ENCODE data around the gene IL1RAPL1. TPM values are rescaled to one million over a fixed set of nuclear protein-coding genes. Genes with fewer than 3 reads are reported as not detected.

IL1RAPL1 gene
- total and polyA plus RNA-seq, 2 donors (not counting 1 experiment from before 2014, with no cell fraction given), result 0.25 to 2.8 TPM

DNA sequence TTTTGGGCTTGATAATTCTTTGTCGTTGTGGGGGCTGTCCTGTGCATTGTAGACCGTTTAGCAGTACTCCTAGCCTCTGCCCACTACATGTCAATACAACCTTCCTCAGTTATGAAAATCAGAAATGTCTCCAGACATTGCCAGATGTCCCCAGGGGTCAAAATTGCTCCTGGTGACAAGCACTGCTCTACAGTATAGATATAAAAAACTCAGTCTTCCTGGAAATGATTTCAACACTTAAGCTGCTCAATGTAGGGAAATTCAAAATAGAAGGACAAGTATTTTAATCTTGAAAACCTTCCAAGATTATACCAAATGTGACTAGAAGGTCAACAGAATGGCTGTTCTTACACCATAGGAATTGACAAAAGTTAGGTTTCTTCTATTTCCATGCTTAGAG lies 1339.4 kb downstream of the IL1RAPL1 start:
- no peaks in the 10 kb centered on the region for H4K20me1 ChIP-seq (ENCODE audit: control insufficient read depth, extremely low read depth, insufficient read depth, low read length)
- H3K36me3 ChIP-seq (ENCODE audit: control insufficient read depth, insufficient read depth, low read length), result no peaks in the 10 kb centered on the region

DNA sequence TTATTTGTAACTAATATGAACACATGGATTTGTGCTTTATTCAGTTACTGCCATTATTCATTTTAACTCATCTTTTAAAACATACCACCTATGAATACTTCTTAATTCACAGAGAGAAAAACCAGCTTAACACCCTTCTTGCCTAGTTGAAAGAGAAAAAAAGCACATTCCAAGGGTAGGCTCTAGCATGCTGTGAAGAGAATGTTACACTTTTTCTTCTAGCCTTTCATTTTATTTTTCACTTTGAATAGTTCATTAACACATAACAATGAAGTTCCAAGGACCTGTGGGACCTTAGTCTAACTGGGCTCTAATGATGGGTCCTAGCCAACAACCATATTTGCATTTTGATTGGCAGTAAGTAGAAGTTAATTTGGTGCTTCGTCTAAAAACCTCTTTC lies 1348.2 kb downstream of the IL1RAPL1 start:
- no peaks in the 10 kb centered on the region for H4K20me1 ChIP-seq (ENCODE audit: control insufficient read depth, extremely low read depth, insufficient read depth, low read length)
- H2AFZ ChIP-seq (ENCODE audit: low read length), result no peak overlapping the region
- no peak overlapping the region for H3K9ac ChIP-seq (ENCODE audit: insufficient read depth, low read length)
- H3K27ac ChIP-seq (ENCODE audit: insufficient read depth, low read length), result no peak overlapping the region
- H3K4me1 ChIP-seq (ENCODE audit: control insufficient read depth, extremely low read depth, insufficient read depth, low read length), result no peaks in the 10 kb centered on the region
- no peaks in the 10 kb centered on the region for H3K9me3 ChIP-seq (ENCODE audit: control insufficient read depth, insufficient read depth, low read depth, low read length)
- H3K4me2 ChIP-seq (ENCODE audit: extremely low read depth, insufficient read depth, low read length), result no peak overlapping the region
- H3K36me3 ChIP-seq (ENCODE audit: control insufficient read depth, insufficient read depth, low read length), result no peaks in the 10 kb centered on the region
- no peak for DNase-seq (ENCODE audit: low read depth in 2 of 2)
- H3K79me2 ChIP-seq (ENCODE audit: control insufficient read depth, insufficient read depth, low read length), result no peaks in the 10 kb centered on the region
- H3K4me3 ChIP-seq (replicated peaks in 1 of 4; ENCODE audit: control extremely low read depth in 1 of 4, insufficient read depth in 1 of 4, low read depth in 3 of 4, low read length in 4 of 4), result no peak overlapping the region
- TF ChIP-seq, protein P1, sequence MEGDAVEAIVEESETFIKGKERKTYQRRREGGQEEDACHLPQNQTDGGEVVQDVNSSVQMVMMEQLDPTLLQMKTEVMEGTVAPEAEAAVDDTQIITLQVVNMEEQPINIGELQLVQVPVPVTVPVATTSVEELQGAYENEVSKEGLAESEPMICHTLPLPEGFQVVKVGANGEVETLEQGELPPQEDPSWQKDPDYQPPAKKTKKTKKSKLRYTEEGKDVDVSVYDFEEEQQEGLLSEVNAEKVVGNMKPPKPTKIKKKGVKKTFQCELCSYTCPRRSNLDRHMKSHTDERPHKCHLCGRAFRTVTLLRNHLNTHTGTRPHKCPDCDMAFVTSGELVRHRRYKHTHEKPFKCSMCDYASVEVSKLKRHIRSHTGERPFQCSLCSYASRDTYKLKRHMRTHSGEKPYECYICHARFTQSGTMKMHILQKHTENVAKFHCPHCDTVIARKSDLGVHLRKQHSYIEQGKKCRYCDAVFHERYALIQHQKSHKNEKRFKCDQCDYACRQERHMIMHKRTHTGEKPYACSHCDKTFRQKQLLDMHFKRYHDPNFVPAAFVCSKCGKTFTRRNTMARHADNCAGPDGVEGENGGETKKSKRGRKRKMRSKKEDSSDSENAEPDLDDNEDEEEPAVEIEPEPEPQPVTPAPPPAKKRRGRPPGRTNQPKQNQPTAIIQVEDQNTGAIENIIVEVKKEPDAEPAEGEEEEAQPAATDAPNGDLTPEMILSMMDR (conservative IDR thresholded peaks at IDR 0.05 in 1 of 2, IDR thresholded peaks at IDR 0.05 in 1 of 2; ENCODE audit: low read depth in 1 of 2, low read length in 2 of 2), result no peak
- TF ChIP-seq EZH2 (IDR thresholded peaks at IDR 0.05; ENCODE audit: low read length, missing control alignments), result no peak
- no peaks in the 10 kb centered on the region for H3K27me3 ChIP-seq (ENCODE audit: control insufficient read depth, insufficient read depth, low read length)

More for the DNA sequence above, 1339.4 kb downstream of the IL1RAPL1 start:
- Histone ChIP-seq H3K9me3 (ENCODE audit: control insufficient read depth, insufficient read depth, low read depth, low read length) (no peaks in the 10 kb centered on the region), H3K27me3 (ENCODE audit: control insufficient read depth, insufficient read depth, low read length) (no peaks in the 10 kb centered on the region), H3K79me2 (ENCODE audit: control insufficient read depth, insufficient read depth, low read length) (no peaks in the 10 kb centered on the region), H3K4me3 (replicated peaks in 1 of 4; ENCODE audit: control extremely low read depth in 1 of 4, insufficient read depth in 1 of 4, low read depth in 3 of 4, low read length in 4 of 4) (no peak overlapping the region), H3K4me2 (ENCODE audit: extremely low read depth, insufficient read depth, low read length) (no peak overlapping the region), H3K27ac (ENCODE audit: insufficient read depth, low read length) (no peak overlapping the region), H3K4me1 (ENCODE audit: control insufficient read depth, extremely low read depth, insufficient read depth, low read length) (no peaks in the 10 kb centered on the region), H2AFZ (ENCODE audit: low read length) (no peak overlapping the region), H3K9ac (ENCODE audit: insufficient read depth, low read length) (no peak overlapping the region)
- TF ChIP-seq, protein P1 (conservative IDR thresholded peaks at IDR 0.05 in 1 of 2, IDR thresholded peaks at IDR 0.05 in 1 of 2; ENCODE audit: low read depth in 1 of 2, low read length in 2 of 2), result no peak
- TF ChIP-seq EZH2 (IDR thresholded peaks at IDR 0.05; ENCODE audit: low read length, missing control alignments), result no peak
- DNase-seq (ENCODE audit: low read depth in 2 of 2), result no peak

DNA sequence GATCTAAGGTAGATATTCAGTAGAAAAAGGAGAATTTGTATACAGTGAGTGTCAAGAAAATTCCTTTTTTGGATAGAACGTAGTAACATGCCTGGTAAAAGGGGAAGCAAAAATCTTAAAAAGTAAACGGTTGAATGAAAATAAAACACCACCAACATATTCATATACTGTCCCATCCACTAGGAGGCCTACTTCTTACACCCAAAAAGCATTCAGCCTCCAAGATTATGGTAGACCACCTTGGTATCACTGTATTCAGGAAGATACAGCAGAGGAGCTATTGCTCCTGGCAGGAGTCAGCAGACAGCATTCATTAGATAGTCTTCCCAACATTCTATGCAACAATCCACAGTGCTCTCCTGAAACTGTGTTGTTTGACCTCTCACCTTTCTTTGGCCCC lies 1353.5 kb downstream of the IL1RAPL1 start:
- Histone ChIP-seq H3K9me3 (ENCODE audit: control insufficient read depth, insufficient read depth, low read depth, low read length) (no peaks in the 10 kb centered on the region), H3K27ac (ENCODE audit: insufficient read depth, low read length) (no peak overlapping the region), H3K4me2 (ENCODE audit: extremely low read depth, insufficient read depth, low read length) (no peak overlapping the region), H4K20me1 (ENCODE audit: control insufficient read depth, extremely low read depth, insufficient read depth, low read length) (no peaks in the 10 kb centered on the region), H3K9ac (ENCODE audit: insufficient read depth, low read length) (no peak overlapping the region), H3K36me3 (ENCODE audit: control insufficient read depth, insufficient read depth, low read length) (no peaks in the 10 kb centered on the region), H3K4me3 (replicated peaks in 1 of 4; ENCODE audit: control extremely low read depth in 1 of 4, insufficient read depth in 1 of 4, low read depth in 3 of 4, low read length in 4 of 4) (no peak overlapping the region), H2AFZ (ENCODE audit: low read length) (no peak overlapping the region), H3K79me2 (ENCODE audit: control insufficient read depth, insufficient read depth, low read length) (no peaks in the 10 kb centered on the region), H3K4me1 (ENCODE audit: control insufficient read depth, extremely low read depth, insufficient read depth, low read length) (no peaks in the 10 kb centered on the region), H3K27me3 (ENCODE audit: control insufficient read depth, insufficient read depth, low read length) (no peaks in the 10 kb centered on the region)
- TF ChIP-seq EZH2 (IDR thresholded peaks at IDR 0.05; ENCODE audit: low read length, missing control alignments), result no peak
- TF ChIP-seq, protein P1 (conservative IDR thresholded peaks at IDR 0.05 in 1 of 2, IDR thresholded peaks at IDR 0.05 in 1 of 2; ENCODE audit: low read depth in 1 of 2, low read length in 2 of 2), result no peak
- no peak for DNase-seq (ENCODE audit: low read depth in 2 of 2)

All from fibroblast of lung (primary cell).